ENCODE data around the gene PLA2G12A. TPM values are rescaled to one million over a fixed set of nuclear protein-coding genes. Genes with fewer than 3 reads are reported as not detected.

Gene PLA2G12A
- total RNA-seq, 1 experiment from 2014 or later = 37.9 TPM

GRCh38 chr4:109735566-109736365 lies 5.9 kb upstream of the PLA2G12A start:
- Histone ChIP-seq H3K4me1 (ENCODE audit: control insufficient read depth in 1 of 2, insufficient read depth in 2 of 2, low read length in 2 of 2) (no peaks in the 10 kb centered on the region; a peak in 1 of 4 replicates), H3K9me2 (ENCODE audit: insufficient read depth) (no peaks in the 10 kb centered on the region), H3K79me2 (ENCODE audit: insufficient read depth, low read length) (no peaks in the 10 kb centered on the region), H4K20me1 (ENCODE audit: insufficient read depth) (no peaks in the 10 kb centered on the region), H3K9ac (ENCODE audit: low read length) (no peak overlapping the region), H2AFZ (ENCODE audit: low read depth, low read length, poor library complexity, severe bottlenecking) (no peak overlapping the region), H3K4me2 (ENCODE audit: low read length) (no peak overlapping the region), H3K4me3 (replicated peaks in 1 of 2; ENCODE audit: low read depth in 1 of 2, low read length in 2 of 2) (no peak overlapping the region), H3K9me3 (ENCODE audit: control insufficient read depth in 1 of 2, insufficient read depth in 1 of 2, low read depth in 1 of 2, low read length in 2 of 2) (no peaks in the 10 kb centered on the region), H3K36me3 (ENCODE audit: control insufficient read depth in 1 of 2, insufficient read depth in 2 of 2, low read length in 2 of 2) (no peaks in the 10 kb centered on the region), H3K27me3 (ENCODE audit: insufficient read depth, low read length) (no peaks in the 10 kb centered on the region), H3K27ac (ENCODE audit: low read depth, low read length) (no peak overlapping the region)
- DNase-seq (ENCODE audit: low read depth, low spot score) = no peak
- TF ChIP-seq TCF7L2 (IDR thresholded peaks at IDR 0.05; ENCODE audit: borderline replicate concordance, extremely low read depth, insufficient read depth, insufficient read length) = no peak
- no peak for TF ChIP-seq POLR2AphosphoS5 (IDR thresholded peaks at IDR 0.05; ENCODE audit: low read depth, low read length)
- TF ChIP-seq ZFX (IDR thresholded peaks at IDR 0.05) = no peak
- no peak for TF ChIP-seq EGR1 (IDR thresholded peaks at IDR 0.05; ENCODE audit: low read depth)
- no peak for TF ChIP-seq FOSL1 (IDR thresholded peaks at IDR 0.05; ENCODE audit: low read depth)
- no peak for TF ChIP-seq RAD21 (IDR thresholded peaks at IDR 0.05; ENCODE audit: low read depth)
- no peak for TF ChIP-seq CEBPB (IDR thresholded peaks at IDR 0.05; ENCODE audit: low read depth)
- ChIA-PET RAD21 (ENCODE audit: low non-redundant PET in 1 of 2, low total read pairs in 2 of 2, uncharacterized antibody in 2 of 2, unreplicated experiment in 2 of 2) (no interaction called here), CTCF (no interaction called here), POLR2A (no interaction called here)
- no peak for ATAC-seq
- BruUV-seq (replicated peaks) = no TSS peak
- intact Hi-C loops (cut with micrococcal nuclease) = no loop called here

- DNase-seq (ENCODE audit: low read depth, low spot score) (no peak), ATAC-seq (no peak)
- no peaks in the 10 kb centered on the region for H3K9me2 ChIP-seq (ENCODE audit: insufficient read depth)
- ChIA-PET CTCF (no interaction called here), RAD21 (ENCODE audit: low non-redundant PET in 1 of 2, low total read pairs in 2 of 2, uncharacterized antibody in 2 of 2, unreplicated experiment in 2 of 2) (no interaction called here), POLR2A (no interaction called here)
- peaks cover 0 to 7% of the 10 kb centered on the region in 2 experiments; a peak in 2 of 4 replicates for H3K4me1 ChIP-seq (ENCODE audit: control insufficient read depth in 1 of 2, insufficient read depth in 2 of 2, low read length in 2 of 2)
- no peak overlapping the region for H2AFZ ChIP-seq (ENCODE audit: low read depth, low read length, poor library complexity, severe bottlenecking)
- intact Hi-C loops (cut with micrococcal nuclease) = no loop called here
- no peaks in the 10 kb centered on the region for H3K27me3 ChIP-seq (ENCODE audit: insufficient read depth, low read length)
- H3K9me3 ChIP-seq (ENCODE audit: control insufficient read depth in 1 of 2, insufficient read depth in 1 of 2, low read depth in 1 of 2, low read length in 2 of 2) = no peaks in the 10 kb centered on the region
- peaks cover 8% of the 10 kb centered on the region for H3K79me2 ChIP-seq (ENCODE audit: insufficient read depth, low read length)
- H3K27ac ChIP-seq (ENCODE audit: low read depth, low read length) = no peak overlapping the region
- BruUV-seq (replicated peaks) = no TSS peak
- no peaks in the 10 kb centered on the region for H3K36me3 ChIP-seq (ENCODE audit: control insufficient read depth in 1 of 2, insufficient read depth in 2 of 2, low read length in 2 of 2)
- H3K4me2 ChIP-seq (ENCODE audit: low read length) = no peak overlapping the region
- H4K20me1 ChIP-seq (ENCODE audit: insufficient read depth) = no peaks in the 10 kb centered on the region
- no peak overlapping the region for H3K9ac ChIP-seq (ENCODE audit: low read length)
- H3K4me3 ChIP-seq (replicated peaks in 1 of 2; ENCODE audit: low read depth in 1 of 2, low read length in 2 of 2) = no peak overlapping the region
- no peak for TF ChIP-seq SIN3A (IDR thresholded peaks at IDR 0.05; ENCODE audit: low read depth)
- TF ChIP-seq ZFX (IDR thresholded peaks at IDR 0.05) = no peak
- no peak for TF ChIP-seq REST (IDR thresholded peaks at IDR 0.05; ENCODE audit: low read depth)
- TF ChIP-seq, protein P1, sequence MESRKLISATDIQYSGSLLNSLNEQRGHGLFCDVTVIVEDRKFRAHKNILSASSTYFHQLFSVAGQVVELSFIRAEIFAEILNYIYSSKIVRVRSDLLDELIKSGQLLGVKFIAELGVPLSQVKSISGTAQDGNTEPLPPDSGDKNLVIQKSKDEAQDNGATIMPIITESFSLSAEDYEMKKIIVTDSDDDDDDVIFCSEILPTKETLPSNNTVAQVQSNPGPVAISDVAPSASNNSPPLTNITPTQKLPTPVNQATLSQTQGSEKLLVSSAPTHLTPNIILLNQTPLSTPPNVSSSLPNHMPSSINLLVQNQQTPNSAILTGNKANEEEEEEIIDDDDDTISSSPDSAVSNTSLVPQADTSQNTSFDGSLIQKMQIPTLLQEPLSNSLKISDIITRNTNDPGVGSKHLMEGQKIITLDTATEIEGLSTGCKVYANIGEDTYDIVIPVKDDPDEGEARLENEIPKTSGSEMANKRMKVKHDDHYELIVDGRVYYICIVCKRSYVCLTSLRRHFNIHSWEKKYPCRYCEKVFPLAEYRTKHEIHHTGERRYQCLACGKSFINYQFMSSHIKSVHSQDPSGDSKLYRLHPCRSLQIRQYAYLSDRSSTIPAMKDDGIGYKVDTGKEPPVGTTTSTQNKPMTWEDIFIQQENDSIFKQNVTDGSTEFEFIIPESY (IDR thresholded peaks at IDR 0.05; ENCODE audit: extremely low read depth, insufficient replicate concordance, low read length) = no peak
- TF ChIP-seq RAD21 (IDR thresholded peaks at IDR 0.05; ENCODE audit: low read depth) = no peak
- no peak for TF ChIP-seq POLR2A (IDR thresholded peaks at IDR 0.05; ENCODE audit: borderline replicate concordance, extremely low read depth, insufficient read depth, insufficient read length)
- no peak for TF ChIP-seq EZH2 (IDR thresholded peaks at IDR 0.05)
- no peak for TF ChIP-seq ATF3 (IDR thresholded peaks at IDR 0.05)
These were observed 3.9 kb upstream of the PLA2G12A start for GRCh38 chr4:109733728-109734127.

All from HCT116 (cell line).